CD4-positive, alpha-beta T cell treated with Interleukin-15 for 4 hours (primary cell): ENCODE results near the gene PPP1R37.

Experiments used
- DNase-seq: peaks from one replicate; pipeline ENCODE4 v3.0.0-alpha.2; 2020; ENCODE audit warnings: low spot score

PPP1R37 gene

GRCh38 chr19:45152504-45153338, 59.7 kb downstream of the PPP1R37 start:
- DNase-seq, result peak; percentile 40

GRCh38 chr19:45153339-45154063, 60.5 kb downstream of the PPP1R37 start:
- peak; percentile 13 for DNase-seq

- no peak for DNase-seq
These were observed 61.3 kb downstream of the PPP1R37 start for GRCh38 chr19:45154064-45154827.

GRCh38 chr19:45156011-45156630, 63.1 kb downstream of the PPP1R37 start:
- DNase-seq, result no peak

- no peak for DNase-seq
These were observed 63.8 kb downstream of the PPP1R37 start for GRCh38 chr19:45156751-45157150.

GRCh38 chr19:45158503-45159209, 65.7 kb downstream of the PPP1R37 start:
- DNase-seq, result no peak

- DNase-seq, result no peak
These were observed 66.4 kb downstream of the PPP1R37 start for GRCh38 chr19:45159210-45159970.

- DNase-seq, result no peak
These were observed 67.0 kb downstream of the PPP1R37 start for GRCh38 chr19:45159971-45160324.

- no peak for DNase-seq
These were observed 68.1 kb downstream of the PPP1R37 start, which contains the start of gene NKPD1 for GRCh38 chr19:45160870-45161737. Gene NKPD1 (minus strand): TSS chr19:45160982. CDS start chr19:45160150, 832 bp downstream.

GRCh38 chr19:45161738-45162607, 69.0 kb downstream of the PPP1R37 start:
- DNase-seq, result no peak

- no peak for DNase-seq
These were observed 69.7 kb downstream of the PPP1R37 start for GRCh38 chr19:45162608-45163143.

- DNase-seq, result no peak
These were observed 70.2 kb downstream of the PPP1R37 start for GRCh38 chr19:45163156-45163555.

GRCh38 chr19:45163751-45164460, 70.9 kb downstream of the PPP1R37 start:
- no peak for DNase-seq

GRCh38 chr19:45164577-45165335, 71.8 kb downstream of the PPP1R37 start:
- peak; percentile 58 for DNase-seq

- no peak for DNase-seq
These were observed 73.8 kb downstream of the PPP1R37 start for GRCh38 chr19:45166723-45167252.

GRCh38 chr19:45168767-45169351, 75.9 kb downstream of the PPP1R37 start:
- DNase-seq, result peak; percentile 22
